Posterior cingulate gyrus (tissue), 11 donors: ENCODE results near the gene TMEM151A.

Source experiments
- DNase-seq, 10 donors: peaks; one replicate each; pipeline versions ENCODE4 v3.0.0 to v3.0.0-alpha.2; 2020 to 2021; ENCODE audit warnings: mixed read lengths in 3 of 10
- intact Hi-C: fragments of 100-400 bp; cut with DNase I; formaldehyde crosslinking; loops from one replicate; pipeline ENCODE4 v1.15.1; 2023

The TMEM151A gene

DNA sequence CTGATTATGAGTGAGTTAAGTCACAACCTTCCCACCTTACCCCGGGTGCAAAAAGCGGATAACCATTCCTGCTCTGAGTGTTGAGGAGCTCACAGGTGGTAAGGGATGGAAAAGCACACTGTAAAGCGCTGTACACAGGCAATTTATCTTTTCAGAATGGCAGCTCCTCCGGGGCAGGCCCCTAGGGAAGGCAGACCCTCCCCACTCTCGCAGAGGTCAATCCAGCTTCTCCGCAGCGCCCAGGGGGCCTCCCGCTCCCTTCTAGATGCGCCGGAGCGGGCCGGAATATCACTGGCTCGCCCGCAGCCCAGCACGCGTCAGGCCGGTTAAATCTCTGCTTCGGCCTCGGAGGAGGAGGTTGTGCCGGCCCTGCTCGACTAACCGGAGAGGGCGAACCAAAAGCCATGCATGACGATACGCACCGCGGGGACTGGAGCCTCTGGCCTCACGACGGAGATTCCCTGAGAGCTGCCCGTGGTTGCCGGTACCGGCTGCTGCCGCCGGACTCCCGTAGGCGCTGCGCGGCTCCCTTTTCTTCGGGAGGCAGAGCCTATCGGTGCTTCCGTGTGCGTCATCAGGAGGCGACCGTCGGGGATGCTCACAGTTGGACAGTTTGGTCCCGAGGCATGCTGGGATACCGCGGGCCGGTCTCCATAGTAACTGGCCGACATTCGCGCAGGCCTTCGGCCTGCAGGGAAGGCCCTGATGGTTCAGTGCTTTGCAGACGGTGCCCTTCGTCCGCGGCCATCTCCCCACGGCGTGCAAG is 53.0 kb downstream of the TMEM151A start, which contains the start of gene BRMS1:
BRMS1 (minus strand) TSS at position 555 of the 766 bp plus-strand sequence. CDS start 2,870 bp downstream, outside the sequence.
- peak; percentile 95 to 99 (median 98) for DNase-seq

DNA sequence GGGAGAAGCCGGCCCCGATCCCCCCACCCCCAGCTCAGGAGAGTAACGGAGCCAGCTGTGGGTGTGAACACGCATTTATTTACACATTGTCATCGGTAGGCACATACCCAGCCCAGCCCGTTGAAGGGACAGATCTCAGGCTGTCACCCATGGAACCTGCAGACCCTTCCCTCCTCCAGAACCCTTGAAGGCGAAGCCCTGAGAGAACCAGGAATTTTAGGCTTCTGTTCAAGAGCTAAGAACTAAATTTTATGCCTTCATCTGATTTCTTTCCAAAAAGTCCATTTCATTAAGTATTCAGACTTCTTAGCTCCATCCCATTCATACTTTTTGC is 53.6 kb downstream of the TMEM151A start:
- DNase-seq = no peak
- intact Hi-C loops = no loop called here

More for the DNA sequence above, 53.0 kb downstream of the TMEM151A start, which contains the start of gene BRMS1:
- intact Hi-C loops = no loop called here
